HG03066 (cell line): ENCODE measurements around the gene ANGPT4.
"Not testable (repeated sequence)": the region's sequence is repeated elsewhere in the genome, so short reads cannot be mapped to it uniquely, and the experiment has no call there.

Experiments used
- ATAC-seq: cut with Tn5 transposase; IDR thresholded peaks from one replicate; pipeline ENCODE4 v1.9.1; 2021; ENCODE audit warnings: low read depth; ENCODE audit not compliant: unreplicated experiment

ANGPT4 gene

GRCh38 chr20:906703-907270, 9.3 kb downstream of the ANGPT4 start:
- ATAC-seq = no peak

GRCh38 chr20:906001-906520, 10.1 kb downstream of the ANGPT4 start:
- no peak for ATAC-seq

GRCh38 chr20:905396-905961, 10.7 kb downstream of the ANGPT4 start:
- no peak for ATAC-seq

- no peak for ATAC-seq
These were observed 12.0 kb downstream of the ANGPT4 start for GRCh38 chr20:904039-904545.

- ATAC-seq = not testable (repeated sequence)
These were observed 18.7 kb downstream of the ANGPT4 start for GRCh38 chr20:897436-897835.

- ATAC-seq = no peak
These were observed 19.6 kb downstream of the ANGPT4 start for GRCh38 chr20:896501-897025.

- ATAC-seq = not testable (repeated sequence)
These were observed 23.8 kb downstream of the ANGPT4 start for GRCh38 chr20:892371-892770.

GRCh38 chr20:891706-892080, 24.4 kb downstream of the ANGPT4 start:
- ATAC-seq = no peak

GRCh38 chr20:891058-891705, 25.0 kb downstream of the ANGPT4 start:
- no peak for ATAC-seq

GRCh38 chr20:890666-891057, 25.5 kb downstream of the ANGPT4 start:
- ATAC-seq = no peak

- ATAC-seq = no peak
These were observed 26.1 kb downstream of the ANGPT4 start for GRCh38 chr20:889932-890463.

- no peak for ATAC-seq
These were observed 27.0 kb downstream of the ANGPT4 start for GRCh38 chr20:889106-889505.

GRCh38 chr20:888057-888456, 28.1 kb downstream of the ANGPT4 start:
- ATAC-seq = no peak

- ATAC-seq = no peak
These were observed 29.0 kb downstream of the ANGPT4 start for GRCh38 chr20:887137-887536.

GRCh38 chr20:884983-885952, 30.9 kb downstream of the ANGPT4 start:
- ATAC-seq = no peak

GRCh38 chr20:881783-882144, 34.4 kb downstream of the ANGPT4 start:
- no peak for ATAC-seq

- ATAC-seq = no peak
These were observed 34.9 kb downstream of the ANGPT4 start for GRCh38 chr20:881051-881782.

- ATAC-seq = no peak
These were observed 36.5 kb downstream of the ANGPT4 start for GRCh38 chr20:879626-880025.

- no peak for ATAC-seq
These were observed 37.4 kb downstream of the ANGPT4 start for GRCh38 chr20:878511-879307.
